Endothelial cell of umbilical vein (primary cell): ENCODE results near the gene STAC2. TPM values are rescaled to one million over a fixed set of nuclear protein-coding genes. Genes with fewer than 3 reads are reported as not detected.

Experiments
- BruUV-seq: library from RNA; stranded (reverse); fragments of 400-500 nt; replicated peaks from 2 replicates; lab custom pipeline; 2021; lab: Mats Ljungman, UMichigan
- CTCF ChIA-PET: fragments of 300-600, 350-600 bp; sonication (Branson Sonifier 250); formaldehyde crosslinking; loops from one replicate; lab custom pipeline; 2021; ENCODE audit warnings: antibody characterized with exemption, inconsistent platforms; lab: Charles Lee
- POLR2A ChIA-PET: fragments of 300-600, 350-600 bp; sonication (Branson Sonifier 250); formaldehyde crosslinking; loops from one replicate; lab custom pipeline; 2021; ENCODE audit warnings: antibody characterized with exemption, inconsistent platforms; lab: Charles Lee
- DNase-seq: peaks from one replicate; pipeline ENCODE4 v3.0.0-alpha.2; 2011; ENCODE audit warnings: low read depth, low spot score
- FAIRE-seq: peaks from 2 replicates; lab custom pipeline; 2011; peaks lifted over from hg19 to GRCh38; lab: Jason Lieb, UNC
- H2AFZ ChIP-seq: 2 replicates; pipeline ENCODE4 v1.6.0; 2012; ENCODE audit warnings: low read depth, low read length, control low read depth, inconsistent platforms
- H3K27ac ChIP-seq: 2 replicates; pipeline ENCODE4 v1.5.1; 2011; ENCODE audit warnings: low read depth, mild to moderate bottlenecking, control low read depth, low read length, moderate library complexity; ENCODE audit not compliant: insufficient read depth
- H3K27me3 ChIP-seq, 2 experiments: 2 replicates each; pipeline versions ENCODE4 v1.6.0 to v1.6.1; 2011; ENCODE audit warnings: low read length in 2 of 2, mixed read lengths in 1 of 2; ENCODE audit not compliant: control insufficient read depth in 2 of 2, insufficient read depth in 2 of 2
- H3K36me3 ChIP-seq, 2 experiments: 2 replicates in 1 of 2; 3 replicates in 1 of 2; pipeline ENCODE4 v1.5.1; 2011; ENCODE audit warnings: low read length in 2 of 2, mild to moderate bottlenecking in 1 of 2, moderate library complexity in 1 of 2; ENCODE audit not compliant: control insufficient read depth in 2 of 2, insufficient read depth in 2 of 2; ENCODE audit errors: extremely low read depth in 1 of 2
- H3K4me1 ChIP-seq: 3 replicates; pipeline ENCODE4 v1.5.1; 2011; ENCODE audit warnings: mild to moderate bottlenecking, low read length; ENCODE audit not compliant: control insufficient read depth, insufficient read depth; ENCODE audit errors: extremely low read depth
- H3K4me2 ChIP-seq: 2 replicates; pipeline ENCODE4 v1.6.1; 2011; ENCODE audit warnings: low read length, control low read depth, mixed read lengths; ENCODE audit not compliant: insufficient read depth
- H3K4me3 ChIP-seq, 3 experiments: fragments of 200-600 bp in 1 of 3; sonication (generic), shearing (Covaris generic) in 1 of 3; replicated peaks in 1 of 3; 2 replicates each; pipeline ENCODE4 v1.5.1; 2011 to 2016; ENCODE audit warnings: control low read depth in 3 of 3, low read length in 3 of 3, mild to moderate bottlenecking in 2 of 3, inconsistent platforms in 1 of 3, low read depth in 1 of 3, moderate library complexity in 1 of 3; ENCODE audit not compliant: insufficient read depth in 1 of 3
- H3K79me2 ChIP-seq: 2 replicates; pipeline ENCODE4 v1.6.0; 2012; ENCODE audit warnings: low read length, inconsistent platforms; ENCODE audit not compliant: control insufficient read depth, insufficient read depth
- H3K9ac ChIP-seq: replicated peaks from 2 replicates; pipeline ENCODE3; 2011; ENCODE audit warnings: low read length, control low read depth; ENCODE audit not compliant: insufficient read depth; ENCODE audit errors: extremely low read depth
- H3K9me1 ChIP-seq: replicated peaks from 3 replicates; pipeline ENCODE4 v1.6.0; 2011; ENCODE audit warnings: mild to moderate bottlenecking, low read length; ENCODE audit not compliant: control insufficient read depth, insufficient read depth; ENCODE audit errors: extremely low read depth
- H3K9me3 ChIP-seq: replicated peaks from 2 replicates; pipeline ENCODE4 v1.5.1; 2012; ENCODE audit warnings: low read length, inconsistent platforms; ENCODE audit not compliant: control insufficient read depth, insufficient read depth
- H4K20me1 ChIP-seq: replicated peaks from 2 replicates; pipeline ENCODE3; 2011; ENCODE audit warnings: mild to moderate bottlenecking, low read length; ENCODE audit not compliant: control insufficient read depth, insufficient read depth; ENCODE audit errors: extremely low read depth
- FOS ChIP-seq: IDR thresholded peaks from 2 replicates; pipeline ENCODE4 v1.6.1; 2011; ENCODE audit warnings: mild to moderate bottlenecking, low read length, moderate library complexity, borderline replicate concordance; ENCODE audit not compliant: insufficient read depth
- MYC ChIP-seq: IDR thresholded peaks from one replicate; pipeline ENCODE4 v1.6.1; 2011; ENCODE audit warnings: mild to moderate bottlenecking, low read depth, low read length
- POLR2AphosphoS5 ChIP-seq: IDR thresholded peaks from 2 replicates; pipeline ENCODE4 v1.6.1; 2012; ENCODE audit warnings: low read depth, mild to moderate bottlenecking, control low read depth, low read length, moderate library complexity; ENCODE audit not compliant: insufficient read depth
- dilution Hi-C: fragments of 300-500 bp; cut with MboI; formaldehyde crosslinking; loops from one replicate; pipeline ENCODE4 v1.15.0; 2019; ENCODE audit warnings: low sequenced_read_pairs; ENCODE audit not compliant: extremely low pct_ligation_motif_present
- intact Hi-C: fragments of 100-400 bp; cut with micrococcal nuclease; formaldehyde crosslinking; loops from one replicate; pipeline ENCODE4 v1.10.0; 2022
- polyA plus RNA-seq, 4 experiments: library from polyadenylated mRNA; depleted of rRNA in 3 of 4; stranded (reverse) in 3 of 4; unstranded in 1 of 4; fragments of >200 nt; gene quantifications; 2 replicates each; pipeline versions ENCODE4 v1.2.1 to v1.2.3, GENCODE V29; 2011 to 2012; ENCODE audit warnings: missing spikeins in 1 of 4
- total RNA-seq: library from RNA; stranded (reverse); gene quantifications from 2 replicates; pipeline ENCODE4 v1.2.3, GENCODE V29; 2021
- TF ChIP-seq, protein P1 (sequence below), 2 donors: IDR thresholded peaks; 1 replicate in 1 of 2; 2 replicates in 1 of 2; pipeline ENCODE4 v1.5.1; 2011; ENCODE audit warnings: low read length in 2 of 2, mild to moderate bottlenecking in 2 of 2, moderate library complexity in 2 of 2, control low read depth in 1 of 2, inconsistent platforms in 1 of 2, low read depth in 1 of 2; ENCODE audit not compliant: insufficient read depth in 1 of 2; ENCODE audit errors: extremely low read depth in 1 of 2

Gene STAC2
- total and polyA plus RNA-seq, 2 donors (not counting 3 experiments of a cell fraction or from before 2014, with no cell fraction given): not detected

DNA sequence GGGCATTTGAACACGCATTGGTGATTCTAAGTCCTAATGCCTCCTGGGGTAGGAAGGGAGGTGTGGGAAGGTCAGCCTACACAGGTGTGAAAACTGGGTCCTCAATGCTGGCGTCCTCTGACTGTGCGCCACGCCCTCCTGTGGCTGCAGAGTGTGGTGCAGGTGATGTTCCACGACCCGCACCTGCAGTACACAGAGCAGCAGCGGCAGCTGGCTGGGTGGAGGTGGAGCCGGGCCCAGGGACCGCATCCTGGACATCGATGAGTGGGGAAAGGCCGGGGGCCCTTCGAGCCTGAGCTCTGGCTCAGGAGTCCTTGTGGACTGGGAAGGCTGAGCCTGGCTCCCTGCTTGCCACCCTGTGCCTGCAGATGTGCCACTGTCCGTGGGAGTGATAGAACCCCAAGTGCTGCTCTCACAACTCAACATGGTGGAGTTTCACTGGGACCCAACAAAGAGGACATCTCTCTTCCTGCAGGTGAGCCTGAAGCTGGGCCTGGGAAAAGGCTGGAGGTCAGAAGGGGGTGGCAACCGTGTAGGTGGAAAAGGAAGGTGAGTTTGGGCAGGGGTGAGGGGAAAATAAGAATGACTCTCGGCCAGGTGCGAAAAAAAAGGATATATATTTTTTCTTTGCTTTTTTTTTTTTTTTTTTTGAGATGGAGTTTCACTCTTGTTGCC lies 14.0 kb upstream of the STAC2 start:
- Histone ChIP-seq H3K36me3 (no peaks in the 10 kb centered on the region), H3K79me2 (no peaks in the 10 kb centered on the region), H3K9me3 (no peaks in the 10 kb centered on the region), H2AFZ (no peak overlapping the region), H3K9ac (no peak overlapping the region), H3K27ac (no peak overlapping the region), H3K9me1 (no peaks in the 10 kb centered on the region), H3K4me3 (no peak overlapping the region), H3K4me2 (no peak overlapping the region), H3K27me3 (peaks cover 0 to 3% of the 10 kb centered on the region in 2 experiments), H3K4me1 (peaks cover 3% of the 10 kb centered on the region), H4K20me1 (no peaks in the 10 kb centered on the region)
- no peak for TF ChIP-seq POLR2AphosphoS5
- no peak for TF ChIP-seq FOS
- TF ChIP-seq, protein P1, sequence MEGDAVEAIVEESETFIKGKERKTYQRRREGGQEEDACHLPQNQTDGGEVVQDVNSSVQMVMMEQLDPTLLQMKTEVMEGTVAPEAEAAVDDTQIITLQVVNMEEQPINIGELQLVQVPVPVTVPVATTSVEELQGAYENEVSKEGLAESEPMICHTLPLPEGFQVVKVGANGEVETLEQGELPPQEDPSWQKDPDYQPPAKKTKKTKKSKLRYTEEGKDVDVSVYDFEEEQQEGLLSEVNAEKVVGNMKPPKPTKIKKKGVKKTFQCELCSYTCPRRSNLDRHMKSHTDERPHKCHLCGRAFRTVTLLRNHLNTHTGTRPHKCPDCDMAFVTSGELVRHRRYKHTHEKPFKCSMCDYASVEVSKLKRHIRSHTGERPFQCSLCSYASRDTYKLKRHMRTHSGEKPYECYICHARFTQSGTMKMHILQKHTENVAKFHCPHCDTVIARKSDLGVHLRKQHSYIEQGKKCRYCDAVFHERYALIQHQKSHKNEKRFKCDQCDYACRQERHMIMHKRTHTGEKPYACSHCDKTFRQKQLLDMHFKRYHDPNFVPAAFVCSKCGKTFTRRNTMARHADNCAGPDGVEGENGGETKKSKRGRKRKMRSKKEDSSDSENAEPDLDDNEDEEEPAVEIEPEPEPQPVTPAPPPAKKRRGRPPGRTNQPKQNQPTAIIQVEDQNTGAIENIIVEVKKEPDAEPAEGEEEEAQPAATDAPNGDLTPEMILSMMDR (IDR thresholded peaks at IDR 0.05; ENCODE audit: extremely low read depth in 1 of 2, insufficient read depth in 1 of 2, low read depth in 1 of 2, low read length in 2 of 2): peak; percentile 54 to 74
- TF ChIP-seq MYC: no peak
- DNase-seq: peak; percentile 28
- FAIRE-seq: no peak
- no TSS peak for BruUV-seq
- POLR2A ChIA-PET: interaction anchor here (0.7 kb wide), 1 partner anchor 160 kb away, joined by 5 read pairs; no protein-coding TSS in a partner anchor
- dilution Hi-C loops (no loop called here), intact Hi-C loops (no loop called here)
- CTCF ChIA-PET: interaction anchor here (1.3 to 12.5 kb wide), 3 partner anchors 9 to 257 kb away, joined by 4 to 420 read pairs (median 12); no protein-coding TSS in a partner anchor
